WTC11 (cell line): ENCODE results near the gene WDR7. TPM values are rescaled to one million over a fixed set of nuclear protein-coding genes. Genes with fewer than 3 reads are reported as not detected.

Experiments used
- ATAC-seq: fragments of 200-7000 bp; cut with Tn5 transposase; 2 replicates; pipeline ENCODE4 v1.10.0; 2021; ENCODE audit warnings: mild to moderate bottlenecking, moderate library complexity
- CTCF ChIA-PET: fragments of 300-600 bp; sonication (Branson Sonifier 250); formaldehyde crosslinking; loops from one replicate; lab custom pipeline; 2021; ENCODE audit warnings: antibody characterized with exemption; lab: Charles Lee
- POLR2A ChIA-PET: fragments of 350-600 bp; sonication (Branson Sonifier 250); formaldehyde crosslinking; loops from one replicate; lab custom pipeline; 2021; ENCODE audit warnings: antibody characterized with exemption; lab: Charles Lee
- DNase-seq: peaks from one replicate; pipeline ENCODE4 v3.0.0; 2021; ENCODE audit warnings: low spot score
- H3K27ac Mint-ChIP-seq: 2 replicates; pipeline ENCODE4 v1.8.0; 2021; ENCODE audit warnings: mixed read lengths
- H3K27me3 Mint-ChIP-seq: 2 replicates; pipeline ENCODE4 v1.8.0; 2021; ENCODE audit warnings: low read depth, mild to moderate bottlenecking, moderate library complexity, mixed read lengths
- H3K36me3 Mint-ChIP-seq: 2 replicates; pipeline ENCODE4 v1.8.0; 2021; ENCODE audit warnings: mixed read lengths
- H3K4me1 Mint-ChIP-seq: 2 replicates; pipeline ENCODE4 v1.8.0; 2022; ENCODE audit warnings: mixed read lengths
- H3K4me3 Mint-ChIP-seq: 2 replicates; pipeline ENCODE4 v1.8.0; 2021; ENCODE audit warnings: mild to moderate bottlenecking, moderate library complexity, mixed read lengths
- H3K9me3 Mint-ChIP-seq: 2 replicates; pipeline ENCODE4 v1.8.0; 2021; ENCODE audit warnings: mixed read lengths
- CBFB ChIP-seq: sonication (generic); formaldehyde crosslinking; IDR thresholded peaks from 2 replicates; pipeline ENCODE4 v1.8.1; 2022; ENCODE audit warnings: mild to moderate bottlenecking, low read depth, missing genetic modification reagents
- CREB1 ChIP-seq: sonication (generic); formaldehyde crosslinking; IDR thresholded peaks from 2 replicates; pipeline ENCODE4 v1.8.0; 2023; ENCODE audit warnings: mild to moderate bottlenecking, missing genetic modification reagents
- CREM ChIP-seq: sonication (generic); formaldehyde crosslinking; IDR thresholded peaks from 2 replicates; pipeline ENCODE4 v1.8.1; 2022; ENCODE audit warnings: mild to moderate bottlenecking, missing genetic modification reagents, moderate library complexity
- E2F4 ChIP-seq: sonication (generic); formaldehyde crosslinking; IDR thresholded peaks from 2 replicates; pipeline ENCODE4 v1.8.1; 2022; ENCODE audit warnings: low read depth, mild to moderate bottlenecking, moderate library complexity, missing genetic modification reagents, borderline replicate concordance
- EMX1 ChIP-seq: fragments of 250-450 bp; sonication (Bioruptor Pico); IDR thresholded peaks from 2 replicates; pipeline ENCODE4 v1.8.0; 2021; ENCODE audit warnings: mild to moderate bottlenecking
- ETV6 ChIP-seq: sonication (generic); formaldehyde crosslinking; IDR thresholded peaks from 2 replicates; pipeline ENCODE4 v1.8.1; 2022; ENCODE audit warnings: mild to moderate bottlenecking, missing genetic modification reagents
- FOXP1 ChIP-seq: sonication (generic); formaldehyde crosslinking; IDR thresholded peaks from 2 replicates; pipeline ENCODE4 v1.8.0; 2022; ENCODE audit warnings: missing genetic modification reagents, mild to moderate bottlenecking, moderate library complexity, borderline replicate concordance
- HMGA2 ChIP-seq: fragments of 250-450 bp; sonication (Bioruptor Pico); IDR thresholded peaks from 2 replicates; pipeline ENCODE4 v1.4.0; 2021; ENCODE audit warnings: mild to moderate bottlenecking, moderate library complexity
- KAT7 ChIP-seq: sonication (generic); formaldehyde crosslinking; IDR thresholded peaks from 2 replicates; pipeline ENCODE4 v1.8.1; 2023; ENCODE audit warnings: missing genetic modification reagents, mild to moderate bottlenecking, borderline replicate concordance
- MLX ChIP-seq: sonication (generic); formaldehyde crosslinking; IDR thresholded peaks from 2 replicates; pipeline ENCODE4 v1.8.1; 2023; ENCODE audit warnings: mild to moderate bottlenecking, missing genetic modification reagents, moderate library complexity
- MXD4 ChIP-seq: fragments of 250-450 bp; sonication (Bioruptor Pico); IDR thresholded peaks from 2 replicates; pipeline ENCODE4 v1.8.0; 2021; ENCODE audit warnings: mild to moderate bottlenecking, moderate library complexity, borderline replicate concordance
- MYBL2 ChIP-seq: sonication (generic); formaldehyde crosslinking; IDR thresholded peaks from 2 replicates; pipeline ENCODE4 v1.8.1; 2023; ENCODE audit warnings: mild to moderate bottlenecking, moderate library complexity, missing genetic modification reagents
- NFE2L1 ChIP-seq: sonication (generic); formaldehyde crosslinking; IDR thresholded peaks from 2 replicates; pipeline ENCODE4 v1.8.1; 2023; ENCODE audit warnings: missing genetic modification reagents
- NR1H2 ChIP-seq: sonication (generic); formaldehyde crosslinking; IDR thresholded peaks from 2 replicates; pipeline ENCODE4 v1.9.0; 2021; ENCODE audit warnings: mild to moderate bottlenecking, moderate library complexity, missing genetic modification reagents
- SMAD3 ChIP-seq: sonication (generic); formaldehyde crosslinking; IDR thresholded peaks from 2 replicates; pipeline ENCODE4 v1.8.0; 2022; ENCODE audit warnings: missing genetic modification reagents, mild to moderate bottlenecking, borderline replicate concordance
- SMAD4 ChIP-seq: sonication (generic); formaldehyde crosslinking; IDR thresholded peaks from 2 replicates; pipeline ENCODE4 v1.8.0; 2022; ENCODE audit warnings: mild to moderate bottlenecking, missing genetic modification reagents
- TEAD4 ChIP-seq: sonication (generic); formaldehyde crosslinking; IDR thresholded peaks from 2 replicates; pipeline ENCODE4 v1.8.0; 2022; ENCODE audit warnings: mild to moderate bottlenecking, missing genetic modification reagents
- USF1 ChIP-seq: sonication (generic); formaldehyde crosslinking; IDR thresholded peaks from 2 replicates; pipeline ENCODE4 v1.8.0; 2022; ENCODE audit warnings: mild to moderate bottlenecking, missing genetic modification reagents
- ZBTB21 ChIP-seq: sonication (generic); formaldehyde crosslinking; IDR thresholded peaks from 2 replicates; pipeline ENCODE4 v1.8.1; 2023; ENCODE audit warnings: mild to moderate bottlenecking, missing genetic modification reagents, borderline replicate concordance
- total RNA-seq: library from RNA; stranded (reverse); gene quantifications from 3 replicates; pipeline ENCODE4 v1.2.3, GENCODE V29; 2021
- TF ChIP-seq, protein P1 (sequence below): sonication (generic); formaldehyde crosslinking; IDR thresholded peaks from 2 replicates; pipeline ENCODE4 v1.8.0; 2022; ENCODE audit warnings: mild to moderate bottlenecking, missing genetic modification reagents
- TF ChIP-seq, protein P2 (sequence below): fragments of 250-450 bp; sonication (Bioruptor Pico); IDR thresholded peaks from 2 replicates; pipeline ENCODE4 v1.9.0; 2021; ENCODE audit warnings: moderate library complexity, mild to moderate bottlenecking, inconsistent platforms, borderline replicate concordance
- TF ChIP-seq, protein P3 (sequence below): fragments of 250-450 bp; sonication (Bioruptor Pico); conservative IDR thresholded peaks from 2 replicates; pipeline ENCODE4 v1.9.0; 2021; ENCODE audit warnings: mild to moderate bottlenecking

The WDR7 gene
- total RNA-seq, 1 experiment from 2014 or later, result 12.2 TPM

DNA sequence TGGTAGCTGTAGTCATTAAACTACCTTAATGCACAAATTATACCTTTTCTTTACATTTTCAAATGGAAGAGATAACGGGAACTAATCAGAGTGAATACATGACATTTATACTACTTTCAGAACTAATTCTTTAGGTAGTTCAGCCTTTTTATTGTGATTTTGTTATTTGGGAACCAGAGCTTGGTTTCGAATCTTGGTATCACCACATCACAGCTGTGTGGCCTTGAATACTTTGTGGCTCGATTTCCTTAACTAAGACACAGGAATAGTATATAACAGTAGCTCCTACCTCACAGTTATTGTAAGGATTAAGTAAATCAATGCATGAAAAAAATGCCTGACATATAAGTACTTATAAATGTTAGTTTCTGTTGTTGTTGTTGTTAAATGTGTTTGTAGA is 240.0 kb downstream of the WDR7 start (continued):
- TF ChIP-seq MLX (CRISPR knock-in tag) (no peak), MYBL2 (CRISPR knock-in tag) (no peak), KAT7 (CRISPR knock-in tag) (no peak)
- TF ChIP-seq, all 79 proteins: peak for 0

GRCh38 chr18:56891870-56892269 is 240.7 kb downstream of the WDR7 start:
- DNase-seq (no peak), ATAC-seq (no peak)
- POLR2A ChIA-PET, result no interaction called here
- no peaks in the 10 kb centered on the region for H3K9me3 Mint-ChIP-seq
- H3K4me3 Mint-ChIP-seq, result no peak overlapping the region
- peaks cover 10% of the 10 kb centered on the region for H3K4me1 Mint-ChIP-seq
- no peak overlapping the region for H3K27ac Mint-ChIP-seq
- no peaks in the 10 kb centered on the region for H3K27me3 Mint-ChIP-seq
- CTCF ChIA-PET, result interaction anchor here (1.3 kb wide), 1 partner anchor 12 kb away, joined by 3 read pairs; no protein-coding TSS in a partner anchor
- H3K36me3 Mint-ChIP-seq, result no peaks in the 10 kb centered on the region
- TF ChIP-seq FOXP1 (CRISPR knock-in tag), result no peak
- TF ChIP-seq CREB1 (CRISPR knock-in tag), result no peak
- TF ChIP-seq E2F4 (CRISPR knock-in tag), result no peak
- TF ChIP-seq CREM, result no peak
- no peak for TF ChIP-seq EMX1 (CRISPR knock-in tag)
- no peak for TF ChIP-seq HMGA2 (CRISPR knock-in tag)
- TF ChIP-seq, protein P1, sequence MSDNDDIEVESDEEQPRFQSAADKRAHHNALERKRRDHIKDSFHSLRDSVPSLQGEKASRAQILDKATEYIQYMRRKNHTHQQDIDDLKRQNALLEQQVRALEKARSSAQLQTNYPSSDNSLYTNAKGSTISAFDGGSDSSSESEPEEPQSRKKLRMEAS (CRISPR knock-in tag), result no peak
- TF ChIP-seq SMAD3 (CRISPR knock-in tag), result no peak
- no peak for TF ChIP-seq ETV6
- no peak for TF ChIP-seq TEAD4 (CRISPR knock-in tag)
- no peak for TF ChIP-seq MXD4
- no peak for TF ChIP-seq ZBTB21 (CRISPR knock-in tag)
- TF ChIP-seq NFE2L1 (CRISPR knock-in tag), result no peak
- no peak for TF ChIP-seq NR1H2 (CRISPR knock-in tag)
- TF ChIP-seq CBFB (CRISPR knock-in tag), result no peak
- TF ChIP-seq, protein P2, sequence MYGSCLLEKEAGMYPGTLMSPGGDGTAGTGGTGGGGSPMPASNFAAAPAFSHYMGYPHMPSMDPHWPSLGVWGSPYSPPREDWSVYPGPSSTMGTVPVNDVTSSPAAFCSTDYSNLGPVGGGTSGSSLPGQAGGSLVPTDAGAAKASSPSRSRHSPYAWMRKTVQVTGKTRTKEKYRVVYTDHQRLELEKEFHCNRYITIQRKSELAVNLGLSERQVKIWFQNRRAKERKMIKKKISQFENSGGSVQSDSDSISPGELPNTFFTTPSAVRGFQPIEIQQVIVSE (CRISPR knock-in tag), result no peak
- TF ChIP-seq, protein P3, sequence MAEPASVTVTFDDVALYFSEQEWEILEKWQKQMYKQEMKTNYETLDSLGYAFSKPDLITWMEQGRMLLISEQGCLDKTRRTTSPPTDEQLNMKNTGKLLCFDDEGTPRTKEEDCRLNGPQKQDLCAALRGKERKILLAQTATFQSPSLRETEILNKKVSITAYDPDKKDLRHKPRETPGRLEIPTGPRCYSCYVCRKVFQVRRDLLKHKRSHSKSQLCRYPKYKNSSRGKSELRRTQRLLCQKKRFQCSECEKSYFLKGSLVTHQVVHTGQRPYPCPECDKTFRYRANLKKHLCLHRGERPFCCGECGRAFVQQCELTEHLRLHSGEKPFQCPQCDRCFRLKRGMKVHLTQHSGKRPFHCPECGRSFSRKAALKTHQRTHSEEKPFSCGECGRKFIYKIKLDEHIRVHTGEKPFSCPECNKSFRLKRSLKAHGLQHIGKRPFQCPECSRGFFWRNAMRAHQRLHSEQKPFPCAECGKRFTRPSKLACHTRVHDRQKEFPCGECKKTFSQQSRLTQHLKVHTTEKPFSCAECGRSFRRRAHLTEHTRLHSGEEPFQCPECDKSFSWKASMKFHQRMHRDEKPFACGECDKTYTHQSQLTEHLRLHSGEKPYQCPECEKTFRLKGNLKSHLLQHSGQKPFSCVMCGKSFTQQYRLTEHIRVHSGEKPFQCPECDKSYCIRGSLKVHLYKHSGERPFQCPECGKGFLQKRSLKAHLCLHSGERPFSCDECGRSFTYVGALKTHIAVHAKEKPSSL (CRISPR knock-in tag), result no peak
- TF ChIP-seq SMAD4 (CRISPR knock-in tag), result no peak
- no peak for TF ChIP-seq USF1 (CRISPR knock-in tag)
- TF ChIP-seq, all 79 proteins: peak for 0
